Cardiac muscle cell (in vitro differentiated cells and primary cell): Measurements from ENCODE around the gene CCNE1. TPM values are rescaled to one million over a fixed set of nuclear protein-coding genes. Genes with fewer than 3 reads are reported as not detected.

Experiments used
- DNase-seq, 2 donors: peaks; one replicate each; pipeline versions ENCODE4 v3.0.0 to v3.0.0-alpha.2; 2010 to 2017; ENCODE audit warnings: low read depth in 1 of 2, low spot score in 1 of 2
- H3K27ac ChIP-seq: fragments of 200-600 bp; sonication (generic); 2 replicates; pipeline ENCODE4 v1.5.1; 2016
- H3K27me3 ChIP-seq: fragments of 200-600 bp; sonication (generic); 2 replicates; pipeline ENCODE4 v1.6.0; 2016; ENCODE audit warnings: control low read depth
- H3K36me3 ChIP-seq: fragments of 200-600 bp; sonication (generic); 2 replicates; pipeline ENCODE4 v1.5.1; 2016; ENCODE audit warnings: control low read depth
- H3K4me1 ChIP-seq: fragments of 200-600 bp; sonication (generic); 2 replicates; pipeline ENCODE4 v1.8.1; 2017; ENCODE audit warnings: low read depth, mild to moderate bottlenecking, mixed run types
- H3K4me3 ChIP-seq: fragments of 200-600 bp; sonication (generic); 2 replicates; pipeline ENCODE4 v1.5.1; 2016; ENCODE audit warnings: mild to moderate bottlenecking
- H3K9me3 ChIP-seq: fragments of 200-600 bp; sonication (generic); 2 replicates; pipeline ENCODE4 v1.5.1; 2017; ENCODE audit warnings: low read depth, mild to moderate bottlenecking, control low read depth
- CTCF ChIP-seq: IDR thresholded peaks from 2 replicates; pipeline ENCODE4 v1.5.1; 2012; ENCODE audit warnings: low read depth, mild to moderate bottlenecking, low read length
- polyA plus RNA-seq: library from polyadenylated mRNA; unstranded; fragments of >200 nt; fragmentation: Nextera tagmentation; extraction: Ambion mirVana; gene quantifications from 2 replicates; pipeline ENCODE4 v1.2.1, GENCODE V29; 2016
- total RNA-seq: library from RNA; depleted of rRNA; stranded (reverse); fragments of >200 nt; gene quantifications from 2 replicates; pipeline ENCODE4 v1.2.3, GENCODE V29; 2016

CCNE1 gene
- total and polyA plus RNA-seq, 2 experiments from 2014 or later, result 15.9 to 21.8 TPM

- no peak overlapping the region for H3K4me3 ChIP-seq
- no peaks in the 10 kb centered on the region for H3K9me3 ChIP-seq
- peaks cover 1% of the 10 kb centered on the region for H3K27me3 ChIP-seq
- no peaks in the 10 kb centered on the region for H3K36me3 ChIP-seq
- DNase-seq, result no peak
- no peak overlapping the region for H3K27ac ChIP-seq
- no peak for TF ChIP-seq CTCF
- no peaks in the 10 kb centered on the region for H3K4me1 ChIP-seq
Measured at GRCh38 chr19:29858621-29859020, 46.8 kb downstream of the CCNE1 start.

DNA sequence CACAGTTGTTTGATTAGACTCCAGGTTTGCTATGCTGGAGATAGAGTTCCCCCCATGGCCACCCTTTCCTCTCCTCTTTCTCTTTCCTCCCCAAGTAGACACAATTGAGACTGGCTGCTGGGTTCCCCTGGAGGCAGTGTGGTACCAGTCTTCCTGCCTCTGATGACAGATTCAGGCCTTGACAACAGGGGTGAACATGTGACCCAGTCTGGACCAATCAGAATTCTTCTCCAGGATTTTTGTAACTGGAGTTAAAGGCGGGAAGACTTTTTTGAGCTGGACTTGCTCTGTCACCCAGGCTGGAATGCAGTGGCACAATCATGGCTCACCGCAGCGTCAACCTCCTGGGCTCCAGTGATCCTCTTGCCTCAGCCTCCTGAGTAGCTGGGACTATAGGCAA lies 48.7 kb downstream of the CCNE1 start:
- H3K36me3 ChIP-seq, result no peaks in the 10 kb centered on the region
- no peak overlapping the region for H3K27ac ChIP-seq
- H3K27me3 ChIP-seq, result peaks cover 5% of the 10 kb centered on the region
- no peaks in the 10 kb centered on the region for H3K4me1 ChIP-seq
- TF ChIP-seq CTCF, result no peak
- no peaks in the 10 kb centered on the region for H3K9me3 ChIP-seq
- no peak overlapping the region for H3K4me3 ChIP-seq
- DNase-seq, result no peak

DNA sequence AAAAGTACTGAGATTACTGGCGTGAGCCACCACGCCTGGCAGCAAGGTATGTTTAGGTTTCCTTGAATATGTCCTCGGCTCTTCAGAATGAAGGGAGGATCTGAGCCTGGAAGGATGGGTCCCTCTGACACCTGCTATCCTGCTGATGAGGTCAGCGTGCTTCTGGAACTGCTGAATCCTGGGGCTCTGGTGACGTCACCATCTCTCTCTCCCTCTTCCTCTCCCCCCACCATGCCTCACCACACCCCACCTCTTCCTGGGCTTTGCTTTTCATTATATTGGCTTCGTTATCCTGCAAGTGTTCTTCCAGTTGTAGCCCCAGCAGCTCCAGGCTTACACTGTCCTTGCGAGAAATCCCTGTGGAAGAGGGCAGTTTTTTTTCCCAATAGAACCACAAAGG lies 49.8 kb downstream of the CCNE1 start:
- no peak for TF ChIP-seq CTCF
- H3K36me3 ChIP-seq, result no peaks in the 10 kb centered on the region
- H3K4me1 ChIP-seq, result no peaks in the 10 kb centered on the region

DNA sequence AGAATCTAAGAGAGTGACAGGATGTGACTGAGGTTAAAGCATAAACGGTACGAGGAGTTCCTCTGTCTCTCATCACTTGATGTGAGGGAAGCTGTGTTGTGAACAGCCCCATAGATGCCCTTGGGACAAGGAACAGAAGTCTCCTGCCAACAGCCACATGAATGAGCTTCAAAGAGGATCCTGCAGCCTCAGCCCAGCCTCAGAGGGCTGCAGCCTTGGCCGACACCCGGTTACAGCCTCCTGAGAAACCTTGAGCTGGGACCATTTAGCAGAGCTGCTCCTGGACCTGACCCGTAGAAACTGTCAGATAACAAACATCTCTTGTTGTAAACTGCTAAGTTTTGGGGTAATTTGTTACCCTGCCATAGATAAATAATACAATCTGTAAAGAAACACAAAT lies 54.2 kb downstream of the CCNE1 start:
- Histone ChIP-seq H3K9me3 (no peaks in the 10 kb centered on the region), H3K4me1 (no peaks in the 10 kb centered on the region), H3K27me3 (peaks cover 5% of the 10 kb centered on the region), H3K4me3 (no peak overlapping the region), H3K36me3 (no peaks in the 10 kb centered on the region), H3K27ac (no peak overlapping the region)
- DNase-seq, result no peak
- TF ChIP-seq CTCF, result no peak

More for the DNA sequence above, 49.8 kb downstream of the CCNE1 start:
- Histone ChIP-seq H3K9me3 (no peaks in the 10 kb centered on the region), H3K4me3 (no peak overlapping the region), H3K27ac (no peak overlapping the region), H3K27me3 (peaks cover 5% of the 10 kb centered on the region)
- no peak for DNase-seq

DNA sequence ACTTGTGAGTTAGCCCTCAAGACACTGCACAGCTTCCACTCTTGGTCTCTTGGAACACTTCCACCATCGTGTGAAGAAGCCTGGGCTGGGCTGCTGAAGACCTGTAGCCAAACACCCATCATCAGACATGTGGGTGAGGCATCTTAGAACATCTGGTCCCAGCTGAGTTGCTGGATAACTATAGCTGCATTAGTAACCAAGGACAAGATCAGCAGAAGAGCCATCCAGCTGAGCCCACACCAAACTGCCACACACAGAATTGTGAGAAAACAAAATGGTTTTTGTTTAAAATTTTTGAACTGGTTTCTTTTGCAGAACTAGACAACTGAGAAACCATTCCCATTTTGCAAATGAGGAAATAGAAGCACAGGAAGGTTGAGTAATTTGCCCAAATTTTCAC lies 56.2 kb downstream of the CCNE1 start:
- no peaks in the 10 kb centered on the region for H3K9me3 ChIP-seq
- H3K4me3 ChIP-seq, result no peak overlapping the region
- H3K36me3 ChIP-seq, result no peaks in the 10 kb centered on the region
- H3K27ac ChIP-seq, result no peak overlapping the region
- no peaks in the 10 kb centered on the region for H3K4me1 ChIP-seq
- DNase-seq, result no peak
- H3K27me3 ChIP-seq, result peaks cover 10% of the 10 kb centered on the region
- TF ChIP-seq CTCF, result no peak

- Histone ChIP-seq H3K36me3 (no peaks in the 10 kb centered on the region), H3K4me3 (no peak overlapping the region), H3K27ac (no peak overlapping the region), H3K9me3 (no peaks in the 10 kb centered on the region), H3K4me1 (peaks cover 13% of the 10 kb centered on the region), H3K27me3 (peaks cover 7% of the 10 kb centered on the region)
- DNase-seq, result no peak
- no peak for TF ChIP-seq CTCF
Measured at GRCh38 chr19:29871143-29871542, 59.4 kb downstream of the CCNE1 start.
